NCI-H1694 (cell line): Measurements from ENCODE around the gene MAP3K13.
"Not testable (repeated sequence)": the region's sequence is repeated elsewhere in the genome, so short reads cannot be mapped to it uniquely, and the experiment has no call there.

Experiments
- DNase-seq: peaks from one replicate; lab custom pipeline; 2025; lab: John Stamatoyannopoulos, UW

Gene MAP3K13

GRCh38 chr3:185451432-185451831 lies 88.5 kb downstream of the MAP3K13 start:
- not testable (repeated sequence) for DNase-seq

GRCh38 chr3:185457376-185457775 lies 94.4 kb downstream of the MAP3K13 start:
- no peak for DNase-seq

GRCh38 chr3:185460309-185460708 lies 97.4 kb downstream of the MAP3K13 start:
- no peak for DNase-seq

GRCh38 chr3:185460719-185461350 lies 97.9 kb downstream of the MAP3K13 start:
- peak; percentile 17 for DNase-seq

GRCh38 chr3:185465471-185465870 lies 102.5 kb downstream of the MAP3K13 start:
- DNase-seq: no peak

- DNase-seq: not testable (repeated sequence)
Observed at GRCh38 chr3:185466123-185466522, 103.2 kb downstream of the MAP3K13 start.

GRCh38 chr3:185469542-185469941 lies 106.6 kb downstream of the MAP3K13 start:
- DNase-seq: no peak

- DNase-seq: no peak
Observed at GRCh38 chr3:185470323-185470722, 107.4 kb downstream of the MAP3K13 start.

GRCh38 chr3:185473290-185473815 lies 110.4 kb downstream of the MAP3K13 start:
- DNase-seq: no peak

GRCh38 chr3:185474922-185475321 lies 112.0 kb downstream of the MAP3K13 start:
- DNase-seq: not testable (repeated sequence)

- DNase-seq: no peak
Observed at GRCh38 chr3:185477316-185477715, 114.4 kb downstream of the MAP3K13 start.

GRCh38 chr3:185479373-185479945 lies 116.5 kb downstream of the MAP3K13 start:
- DNase-seq: no peak

- no peak for DNase-seq
Observed at GRCh38 chr3:185484296-185484695, 121.4 kb downstream of the MAP3K13 start.

GRCh38 chr3:185486394-185486793 lies 123.5 kb downstream of the MAP3K13 start:
- DNase-seq: no peak

GRCh38 chr3:185488465-185488864 lies 125.5 kb downstream of the MAP3K13 start:
- no peak for DNase-seq

- DNase-seq: no peak
Observed at GRCh38 chr3:185489462-185489861, 126.5 kb downstream of the MAP3K13 start.

- no peak for DNase-seq
Observed at GRCh38 chr3:185490241-185490640, 127.3 kb downstream of the MAP3K13 start.

- DNase-seq: peak; percentile 73
Observed at GRCh38 chr3:185498503-185499396, 135.8 kb downstream of the MAP3K13 start, which contains the start of gene TMEM41A. Gene TMEM41A (minus strand): TSS chr3:185499035. CDS start chr3:185498961, 74 bp downstream.

GRCh38 chr3:185502987-185503386 lies 140.1 kb downstream of the MAP3K13 start:
- DNase-seq: no peak

GRCh38 chr3:185503521-185503920 lies 140.6 kb downstream of the MAP3K13 start:
- DNase-seq: no peak

- DNase-seq: no peak
Observed at GRCh38 chr3:185504636-185505035, 141.7 kb downstream of the MAP3K13 start.

- DNase-seq: no peak
Observed at GRCh38 chr3:185507883-185508282, 144.9 kb downstream of the MAP3K13 start.
